ENCODE data around the gene EPHB6. TPM values are rescaled to one million over a fixed set of nuclear protein-coding genes. Genes with fewer than 3 reads are reported as not detected.

EPHB6 gene
- total RNA-seq, 6 donors from 2014 or later, result 5.7 to 34.6 (median 10.0) TPM

DNA sequence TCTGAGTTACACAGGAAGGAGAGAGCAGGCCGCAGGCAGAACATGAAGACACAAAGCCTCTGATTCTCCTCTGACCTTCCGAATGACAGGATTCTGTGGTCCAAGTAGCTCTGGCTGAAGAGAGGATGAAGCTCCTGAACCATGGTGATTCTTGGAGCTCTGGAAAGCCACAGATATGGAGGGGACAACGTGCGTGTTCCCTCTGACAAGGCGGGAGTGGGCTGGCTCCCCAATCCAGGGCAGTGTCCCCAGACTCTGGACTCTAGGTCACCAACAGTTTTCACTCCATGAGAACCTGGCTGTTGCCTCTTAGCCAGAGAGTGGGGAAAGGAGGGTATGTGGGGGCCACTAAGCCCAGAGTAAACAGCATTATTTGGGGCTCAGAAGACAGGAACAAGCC is 38.1 kb downstream of the EPHB6 start:
- TF ChIP-seq POLR2AphosphoS5 (IDR thresholded peaks at IDR 0.05), result no peak
- TF ChIP-seq POLR2A (IDR thresholded peaks at IDR 0.05), result no peak
- 74 to 82% methylated on average over 5 of the region's 5 CpGs for WGBS, 2 donors

DNA sequence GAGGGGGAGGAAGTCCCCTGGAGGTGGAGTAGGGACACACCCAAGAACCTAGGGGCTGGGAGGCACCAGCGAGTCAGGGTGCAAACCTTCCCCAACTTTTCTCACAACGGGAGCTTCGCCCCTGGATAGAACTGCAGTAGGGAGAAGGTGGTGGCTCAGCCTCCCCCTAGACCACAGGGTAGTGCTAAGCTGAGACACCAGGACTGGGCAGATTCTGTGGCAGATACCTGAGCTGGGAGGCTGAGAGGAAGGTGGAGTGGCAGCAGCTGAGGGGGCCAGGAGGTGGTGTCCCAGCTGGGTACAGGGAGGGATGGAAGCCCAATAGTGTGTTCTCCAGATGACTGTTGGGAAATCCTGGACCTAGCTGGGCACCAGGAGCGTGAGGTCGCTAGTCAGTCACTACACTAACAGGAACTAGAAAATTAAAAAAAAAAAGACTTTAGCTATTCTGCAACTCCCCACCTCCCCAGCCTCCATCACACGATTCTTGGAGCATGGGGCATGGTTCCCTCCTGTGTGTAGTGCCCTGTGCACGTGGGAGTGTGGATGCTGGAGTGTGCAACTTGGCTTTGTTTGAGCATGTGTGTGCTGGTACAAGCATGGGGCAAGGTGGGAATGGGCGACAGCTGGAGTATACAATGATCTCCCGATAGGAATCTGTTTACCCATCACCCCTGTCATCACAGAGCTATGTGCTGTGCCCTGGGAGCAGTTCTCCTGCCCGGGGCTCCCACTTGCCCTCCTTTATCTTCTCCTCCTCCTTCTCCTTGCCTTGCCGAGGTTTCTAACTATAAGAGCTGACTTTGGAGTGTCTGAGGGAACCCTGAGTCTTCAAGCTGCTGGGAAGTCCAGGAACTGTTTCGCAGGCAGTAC is 39.5 kb downstream of the EPHB6 start:
- TF ChIP-seq POLR2AphosphoS5 (IDR thresholded peaks at IDR 0.05) (no peak), EP300 (IDR thresholded peaks at IDR 0.05) (no peak), POLR2A (IDR thresholded peaks at IDR 0.05) (no peak)
- TF ChIP-seq, protein P1, sequence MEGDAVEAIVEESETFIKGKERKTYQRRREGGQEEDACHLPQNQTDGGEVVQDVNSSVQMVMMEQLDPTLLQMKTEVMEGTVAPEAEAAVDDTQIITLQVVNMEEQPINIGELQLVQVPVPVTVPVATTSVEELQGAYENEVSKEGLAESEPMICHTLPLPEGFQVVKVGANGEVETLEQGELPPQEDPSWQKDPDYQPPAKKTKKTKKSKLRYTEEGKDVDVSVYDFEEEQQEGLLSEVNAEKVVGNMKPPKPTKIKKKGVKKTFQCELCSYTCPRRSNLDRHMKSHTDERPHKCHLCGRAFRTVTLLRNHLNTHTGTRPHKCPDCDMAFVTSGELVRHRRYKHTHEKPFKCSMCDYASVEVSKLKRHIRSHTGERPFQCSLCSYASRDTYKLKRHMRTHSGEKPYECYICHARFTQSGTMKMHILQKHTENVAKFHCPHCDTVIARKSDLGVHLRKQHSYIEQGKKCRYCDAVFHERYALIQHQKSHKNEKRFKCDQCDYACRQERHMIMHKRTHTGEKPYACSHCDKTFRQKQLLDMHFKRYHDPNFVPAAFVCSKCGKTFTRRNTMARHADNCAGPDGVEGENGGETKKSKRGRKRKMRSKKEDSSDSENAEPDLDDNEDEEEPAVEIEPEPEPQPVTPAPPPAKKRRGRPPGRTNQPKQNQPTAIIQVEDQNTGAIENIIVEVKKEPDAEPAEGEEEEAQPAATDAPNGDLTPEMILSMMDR (IDR thresholded peaks at IDR 0.05), result no peak
- no peaks in the 10 kb centered on the region for H3K9me3 ChIP-seq

More for the DNA sequence above, 38.1 kb downstream of the EPHB6 start:
- DNase-seq, result no peak
- Histone ChIP-seq H3K9me3 (no peaks in the 10 kb centered on the region), H3K27ac (no peak overlapping the region), H3K4me1 (no peaks in the 10 kb centered on the region), H3K27me3 (no peaks in the 10 kb centered on the region), H3K4me3 (no peak overlapping the region), H3K36me3 (no peaks in the 10 kb centered on the region)
- no peak for ATAC-seq (ENCODE audit: low FRiP score in 2 of 2)

DNA sequence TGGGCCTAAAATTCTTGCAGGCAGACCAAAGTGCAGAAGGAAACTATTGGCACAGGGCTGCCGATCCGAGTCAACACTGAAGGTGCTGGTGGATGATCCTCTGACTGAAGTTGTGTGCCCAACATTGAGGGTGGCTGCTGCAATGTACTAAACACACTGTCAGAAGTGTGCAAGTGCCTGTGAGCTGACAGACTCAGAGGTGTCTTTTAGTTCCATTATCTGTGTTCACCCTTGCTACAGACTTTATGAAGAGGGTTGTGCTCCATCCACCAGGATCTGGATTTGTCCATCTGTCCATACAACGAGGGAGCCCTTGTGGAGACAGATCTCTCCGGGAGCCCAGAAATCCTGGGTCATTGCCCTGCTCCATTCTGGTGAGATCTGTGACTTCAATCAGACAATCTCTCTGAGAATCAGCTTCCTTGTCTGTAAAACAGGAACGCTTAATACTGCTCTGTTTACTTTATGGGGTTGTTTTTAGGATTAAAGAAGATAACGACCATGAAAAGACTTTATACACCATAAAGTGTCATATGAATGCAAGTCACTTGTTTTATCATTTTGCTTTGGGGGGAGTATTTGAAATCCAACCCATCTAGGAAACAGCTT is 40.2 kb downstream of the EPHB6 start:
- Histone ChIP-seq H3K27ac (no peak overlapping the region), H3K4me3 (no peak overlapping the region), H3K36me3 (no peaks in the 10 kb centered on the region), H3K9me3 (no peaks in the 10 kb centered on the region), H3K27me3 (no peaks in the 10 kb centered on the region), H3K4me1 (no peaks in the 10 kb centered on the region)
- 53 to 54% methylated on average over 6 of the region's 6 CpGs for WGBS, 2 donors
- TF ChIP-seq, protein P1 (IDR thresholded peaks at IDR 0.05), result no peak
- TF ChIP-seq POLR2A (IDR thresholded peaks at IDR 0.05) (no peak), EP300 (IDR thresholded peaks at IDR 0.05) (no peak), POLR2AphosphoS5 (IDR thresholded peaks at IDR 0.05) (no peak)
- no peak for ATAC-seq (ENCODE audit: low FRiP score in 2 of 2)
- no peak for DNase-seq

More for the DNA sequence above, 39.5 kb downstream of the EPHB6 start:
- H3K27me3 ChIP-seq, result no peaks in the 10 kb centered on the region
- ATAC-seq (ENCODE audit: low FRiP score in 2 of 2) (no peak), DNase-seq (no peak)
- H3K27ac ChIP-seq, result no peak overlapping the region
- no peaks in the 10 kb centered on the region for H3K4me1 ChIP-seq
- no peak overlapping the region for H3K4me3 ChIP-seq
- H3K36me3 ChIP-seq, result no peaks in the 10 kb centered on the region
- WGBS, 2 donors, result 61 to 77% methylated on average over 12 of the region's 12 CpGs

DNA sequence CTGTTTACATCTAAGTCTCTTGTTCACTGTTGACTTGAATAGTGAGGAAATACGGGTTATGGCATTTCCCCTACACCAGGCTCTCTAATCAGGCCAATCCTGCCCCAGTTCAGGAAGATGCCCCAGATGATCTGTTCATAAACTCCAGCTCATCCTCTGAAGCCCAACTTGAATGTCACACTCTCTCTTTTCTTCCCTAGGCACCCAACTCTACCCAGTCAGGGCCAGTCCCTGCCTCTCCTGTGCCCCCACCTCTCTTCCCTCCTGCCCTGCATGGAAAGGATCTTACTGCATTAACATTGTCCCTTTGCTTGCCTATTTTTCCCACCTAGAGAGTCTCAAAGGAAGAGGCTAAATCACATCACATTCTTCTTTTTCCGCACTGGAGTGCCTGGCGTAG is 41.3 kb downstream of the EPHB6 start:
- 91 to 95% methylated on average over 3 of the region's 3 CpGs for WGBS, 2 donors
- no peaks in the 10 kb centered on the region for H3K4me1 ChIP-seq
- H3K27ac ChIP-seq, result no peak overlapping the region
- no peak overlapping the region for H3K4me3 ChIP-seq
- DNase-seq, result no peak
- no peaks in the 10 kb centered on the region for H3K36me3 ChIP-seq
- ATAC-seq (ENCODE audit: low FRiP score in 2 of 2), result no peak
- no peaks in the 10 kb centered on the region for H3K27me3 ChIP-seq
- no peak for TF ChIP-seq POLR2A (IDR thresholded peaks at IDR 0.05)
- TF ChIP-seq, protein P1 (IDR thresholded peaks at IDR 0.05), result no peak
- H3K9me3 ChIP-seq, result no peaks in the 10 kb centered on the region

DNA sequence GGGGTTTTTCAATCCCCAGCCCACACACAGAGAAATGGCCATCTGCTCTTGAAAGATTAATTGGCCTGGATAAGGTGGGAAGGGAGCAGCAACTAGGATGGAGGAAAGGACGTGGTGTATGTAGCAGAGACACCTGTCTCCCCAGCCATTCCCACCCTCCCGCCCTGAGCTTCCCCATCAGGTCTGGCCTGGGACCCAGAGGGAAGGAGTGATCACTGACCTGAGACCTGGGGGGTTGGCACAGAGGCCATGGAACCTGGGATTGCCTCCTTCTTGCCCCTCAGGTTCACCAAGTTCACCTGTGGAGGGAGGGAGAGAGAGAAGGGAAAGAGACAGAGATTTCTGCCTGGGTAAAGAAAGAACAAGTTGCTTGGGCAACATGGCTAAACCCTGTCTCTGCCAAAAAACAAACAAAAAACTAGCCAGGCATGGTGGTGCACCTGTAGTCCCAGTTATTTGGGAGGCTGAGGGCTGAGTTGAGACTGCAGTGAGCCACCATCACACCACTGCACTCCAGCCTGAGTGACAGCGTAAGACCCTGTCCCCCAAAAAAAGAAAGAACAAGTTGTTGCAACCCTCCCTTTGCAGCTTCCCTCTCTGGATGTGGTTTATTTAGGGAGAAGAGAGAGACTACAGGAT is 42.0 kb downstream of the EPHB6 start:
- Histone ChIP-seq H3K4me3 (no peak overlapping the region), H3K27me3 (no peaks in the 10 kb centered on the region), H3K36me3 (no peaks in the 10 kb centered on the region), H3K4me1 (no peaks in the 10 kb centered on the region), H3K27ac (no peak overlapping the region), H3K9me3 (no peaks in the 10 kb centered on the region)
- WGBS, 2 donors, result 83 to 93% methylated on average over 3 of the region's 3 CpGs
- no peak for DNase-seq
- no peak for TF ChIP-seq POLR2A (IDR thresholded peaks at IDR 0.05)
- no peak for ATAC-seq (ENCODE audit: low FRiP score in 2 of 2)

Measured in upper lobe of left lung (tissue), 6 donors.